Occipital lobe (tissue), 2 donors: Measurements from ENCODE around the gene MYO3B. TPM values are rescaled to one million over a fixed set of nuclear protein-coding genes. Genes with fewer than 3 reads are reported as not detected.

Source experiments
- DNase-seq: peaks from one replicate; lab custom pipeline; 2025; lab: John Stamatoyannopoulos, UW
- total RNA-seq: library from RNA; depleted of rRNA; stranded (reverse); fragments of >200 nt; gene quantifications from one replicate; pipeline ENCODE4 v1.2.3, GENCODE V29; 2014

The MYO3B gene
- total RNA-seq, 1 donor from 2014 or later, result 0.16 TPM

- DNase-seq, result no peak
Measured at GRCh38 chr2:170501421-170502043, 323.6 kb downstream of the MYO3B start.

DNA sequence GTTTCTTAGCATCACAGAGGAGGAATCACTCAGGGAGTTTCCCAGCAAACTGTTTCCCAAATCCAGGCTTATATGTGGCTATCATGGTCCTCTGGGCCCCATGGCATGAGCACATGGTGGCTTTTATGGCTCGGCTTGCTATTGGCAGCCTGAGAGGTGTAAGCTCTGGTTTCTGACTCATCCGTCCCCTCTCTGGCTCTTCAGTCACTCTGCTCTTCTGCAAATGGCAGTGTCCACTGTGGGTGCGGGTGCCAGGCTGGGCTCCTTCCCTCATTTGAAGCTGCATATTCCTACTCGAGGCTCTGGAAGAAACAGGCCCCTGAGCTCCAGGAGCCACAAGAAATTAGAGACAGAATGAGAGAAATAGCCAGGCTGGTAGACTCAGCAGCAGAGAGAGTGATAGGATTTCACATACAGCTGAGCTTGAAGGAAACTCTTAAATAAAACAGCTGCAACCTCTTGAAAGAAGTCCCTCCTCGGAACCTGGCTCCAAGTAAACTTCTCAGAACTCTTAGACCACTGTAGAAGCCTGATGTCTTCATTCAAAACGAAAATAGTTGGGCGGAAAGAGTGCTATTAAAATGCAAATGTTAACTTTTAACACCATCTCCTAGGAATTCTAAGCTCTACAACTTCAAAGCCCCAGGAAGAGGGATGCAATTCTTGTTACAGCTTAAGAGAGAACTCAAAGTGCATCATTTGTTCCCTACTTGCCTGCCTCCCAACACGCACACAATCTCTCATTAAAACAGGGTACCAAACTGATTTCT, 324.6 kb downstream of the MYO3B start:
- DNase-seq, result no peak

- DNase-seq, result no peak
Measured at GRCh38 chr2:170503563-170503962, 325.6 kb downstream of the MYO3B start.

GRCh38 chr2:170503971-170504809, 326.2 kb downstream of the MYO3B start:
- DNase-seq, result no peak

- DNase-seq, result no peak
Measured at GRCh38 chr2:170504810-170505145, 326.8 kb downstream of the MYO3B start.

- peak; percentile 77 for DNase-seq
Measured at GRCh38 chr2:170505631-170506275, 327.8 kb downstream of the MYO3B start.

GRCh38 chr2:170509452-170510193, 331.7 kb downstream of the MYO3B start:
- DNase-seq, result no peak

- DNase-seq, result peak; percentile 58
Measured at GRCh38 chr2:170512266-170512665, 334.3 kb downstream of the MYO3B start.

GRCh38 chr2:170514140-170514539, 336.2 kb downstream of the MYO3B start:
- DNase-seq, result no peak

DNA sequence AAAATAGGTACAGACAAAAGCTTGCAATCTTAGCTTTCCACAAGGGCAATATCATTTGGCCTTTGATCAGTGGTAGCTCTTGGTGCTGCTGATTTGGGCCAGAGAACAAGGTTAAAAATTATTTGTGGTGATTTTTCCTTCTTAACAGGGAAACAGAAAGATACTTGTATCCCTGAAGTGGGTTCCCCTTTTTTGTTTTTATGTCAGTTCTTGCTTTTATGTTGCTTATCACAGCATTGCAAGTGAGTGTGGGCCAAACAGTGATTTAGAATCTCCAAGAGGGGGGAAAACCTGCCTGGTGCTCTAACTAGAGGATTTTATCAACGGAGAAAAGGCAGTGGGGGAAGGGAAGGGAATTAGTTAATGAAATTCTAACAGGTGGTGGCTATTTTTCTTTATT, 339.6 kb downstream of the MYO3B start:
- no peak for DNase-seq

DNA sequence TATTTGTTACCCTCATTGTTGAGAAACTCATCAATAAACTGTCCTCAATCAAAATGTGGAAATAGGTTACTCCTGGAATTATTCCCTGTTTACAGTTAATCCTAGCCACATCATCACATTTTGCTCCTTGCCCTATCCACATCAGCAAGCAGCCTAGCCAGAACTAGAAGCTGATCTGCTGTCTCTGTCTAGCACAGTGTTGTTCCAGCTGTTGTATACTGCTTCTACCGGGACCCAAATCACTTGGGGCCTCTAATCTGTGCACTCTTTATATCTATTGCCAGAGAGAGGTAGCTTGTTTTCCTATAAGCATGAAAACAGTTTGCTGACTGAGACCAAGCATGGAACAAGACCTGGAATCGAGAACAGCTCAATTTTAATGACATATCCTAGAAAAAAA, 341.0 kb downstream of the MYO3B start:
- DNase-seq, result no peak

DNA sequence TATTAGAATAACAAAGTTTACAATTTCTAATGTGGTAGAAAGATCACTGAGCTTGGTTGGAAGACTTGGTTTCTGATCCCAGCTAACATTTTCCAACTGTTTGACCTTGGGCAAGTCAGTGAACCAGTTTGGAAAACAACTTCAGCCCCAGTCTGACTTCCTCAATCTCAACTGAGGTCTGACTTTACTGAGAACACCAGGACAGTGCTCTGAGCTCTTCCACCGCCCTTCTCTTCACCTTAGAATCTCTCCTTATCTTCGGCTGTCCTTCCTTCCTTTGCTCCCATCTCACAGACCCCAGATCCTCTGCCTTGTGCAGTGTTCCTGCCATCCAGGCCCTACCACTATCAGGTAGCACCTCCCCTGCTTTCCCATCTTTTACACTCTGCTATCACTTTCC, 343.4 kb downstream of the MYO3B start:
- DNase-seq, result no peak

- no peak for DNase-seq
Measured at GRCh38 chr2:170523506-170523905, 345.6 kb downstream of the MYO3B start.

- DNase-seq, result no peak
Measured at GRCh38 chr2:170524828-170525565, 347.1 kb downstream of the MYO3B start.

GRCh38 chr2:170525566-170525900, 347.6 kb downstream of the MYO3B start:
- DNase-seq, result no peak

DNA sequence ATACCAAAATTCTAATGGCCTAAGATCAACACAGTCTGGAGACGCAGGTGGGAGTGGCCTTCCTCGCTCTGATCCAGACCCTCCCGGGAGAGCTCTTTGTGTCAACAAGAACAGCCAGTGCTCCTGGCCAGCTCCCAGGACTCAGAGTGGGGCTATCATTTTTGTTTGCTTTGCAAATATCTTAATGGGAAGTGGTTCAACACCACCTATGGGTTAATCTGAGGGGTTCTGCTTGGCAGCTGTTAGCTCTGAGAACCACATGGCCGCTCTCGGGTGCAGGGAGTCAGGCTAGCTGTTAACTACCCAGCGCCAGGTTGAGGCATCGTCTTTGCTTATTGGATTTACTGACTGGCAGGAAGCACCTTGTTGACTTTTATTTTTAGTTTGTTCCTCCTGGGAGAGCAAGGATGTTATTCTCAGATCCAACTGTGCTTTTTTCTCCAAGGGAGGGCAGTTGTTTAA, 352.4 kb downstream of the MYO3B start:
- DNase-seq, result no peak

GRCh38 chr2:170530803-170531564, 353.0 kb downstream of the MYO3B start:
- DNase-seq, result no peak

DNA sequence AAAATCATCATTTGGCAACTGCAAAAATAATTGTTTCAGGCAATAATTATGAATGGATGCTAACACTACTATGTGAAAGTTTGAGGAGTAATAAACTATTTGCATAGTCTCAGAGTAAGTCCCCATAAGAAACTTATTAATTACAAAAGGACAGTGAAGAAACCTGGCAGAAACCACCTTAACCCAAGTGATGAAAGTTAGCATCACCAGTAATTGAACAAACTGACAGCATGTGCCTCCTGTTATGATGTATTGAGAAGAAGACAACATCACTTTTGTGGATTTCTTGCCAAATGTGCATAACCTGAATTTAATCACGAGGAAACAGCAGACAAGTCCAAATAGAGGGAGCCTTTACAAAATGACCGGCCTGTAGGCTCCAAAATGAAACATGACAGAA, 353.9 kb downstream of the MYO3B start:
- no peak for DNase-seq

DNA sequence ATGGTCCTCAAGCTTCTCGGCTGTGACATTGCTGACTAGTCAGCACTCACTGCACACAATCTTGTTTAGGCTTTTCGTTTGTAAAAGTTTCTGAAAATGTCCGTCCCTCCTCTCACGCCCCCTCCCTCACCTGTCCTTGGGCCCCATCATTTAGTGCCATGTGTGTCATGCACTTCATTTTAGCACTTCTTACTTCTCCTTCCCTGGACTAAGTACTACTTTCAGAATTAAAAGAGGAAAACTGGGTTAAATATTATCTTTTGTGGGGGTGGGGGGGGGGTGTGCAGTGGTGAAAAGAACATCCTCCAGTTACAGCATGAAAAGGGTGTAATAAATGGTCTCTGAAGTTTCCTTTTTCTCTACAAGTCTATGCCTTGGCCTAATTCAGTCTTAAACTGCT, 355.2 kb downstream of the MYO3B start:
- no peak for DNase-seq

DNA sequence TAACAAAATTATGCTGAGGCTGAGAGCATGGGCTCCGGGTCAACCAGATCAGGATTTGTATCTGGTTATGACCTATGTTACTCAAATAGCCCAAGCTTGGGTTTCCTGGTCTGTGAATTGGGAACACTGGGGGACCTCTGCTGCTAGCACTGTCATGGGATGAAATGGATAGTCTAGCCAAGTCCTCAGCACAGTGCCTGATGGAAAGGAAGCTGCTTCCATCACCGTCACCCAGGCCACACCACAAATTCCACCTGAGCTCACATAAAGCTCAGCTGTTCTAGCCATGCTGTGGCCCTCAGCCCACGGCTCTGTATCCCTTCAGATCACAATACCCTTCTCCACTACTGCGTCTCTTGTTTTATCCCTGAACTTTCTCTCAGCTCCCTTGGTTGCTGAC, 357.6 kb downstream of the MYO3B start:
- no peak for DNase-seq
